ENCODE measurements around the gene GALNT10. TPM values are rescaled to one million over a fixed set of nuclear protein-coding genes. Genes with fewer than 3 reads are reported as not detected.

Gene GALNT10
- total and polyA plus RNA-seq, 2 experiments from 2014 or later: 3.2 to 12.9 TPM

DNA sequence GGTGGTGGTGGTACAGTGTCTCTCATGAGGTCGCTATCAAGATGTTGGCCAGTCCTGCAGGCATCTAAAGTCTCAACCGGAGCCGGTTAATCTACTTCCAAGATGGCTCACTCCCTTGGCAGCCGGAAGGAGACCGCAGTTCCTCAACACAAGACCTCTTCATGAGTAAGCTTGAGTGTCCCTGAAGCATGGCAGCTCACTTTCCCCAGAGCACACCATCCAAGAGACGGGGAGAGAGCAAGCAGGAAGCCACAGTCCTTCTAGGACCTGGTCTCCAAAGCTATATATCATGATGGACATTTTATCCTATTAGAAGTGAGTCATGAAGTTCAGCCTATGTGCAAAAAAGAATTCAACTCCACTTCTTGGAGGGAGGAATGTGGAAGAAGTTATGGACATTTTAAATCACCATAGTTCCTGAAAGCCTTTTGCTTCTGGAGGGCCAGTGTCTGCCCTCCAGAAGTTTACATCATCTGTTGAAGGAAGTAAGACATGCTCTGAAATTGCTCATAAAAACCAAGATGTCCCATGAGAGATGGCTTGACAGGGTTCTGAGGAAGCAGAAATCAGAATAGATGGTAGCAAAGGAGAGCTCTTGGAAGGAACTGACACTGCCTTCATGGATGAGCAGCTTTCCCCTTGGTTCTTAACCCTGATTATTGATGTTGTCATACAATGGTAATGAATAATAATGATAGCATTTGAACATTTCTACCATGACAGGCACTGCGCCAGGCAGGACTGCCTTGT lies 21.3 kb downstream of the GALNT10 start:
- no peak overlapping the region for H3K27ac Mint-ChIP-seq
- ATAC-seq (no peak), DNase-seq (ENCODE audit: low spot score) (no peak)
- H3K27me3 Mint-ChIP-seq (ENCODE audit: insufficient read depth, low read depth, poor library complexity): peaks cover 3% of the 10 kb centered on the region
- peaks cover 4% of the 10 kb centered on the region; the same call in 2 of the 3 replicates for H3K36me3 Mint-ChIP-seq (ENCODE audit: low read depth)
- Histone ChIP-seq H3K9me2 (ENCODE audit: insufficient read depth) (no peaks in the 10 kb centered on the region; the same call in 1 of the 2 replicates), H3K4me1 (ENCODE audit: insufficient read depth) (peaks cover 18% of the 10 kb centered on the region), H3K27me3 (ENCODE audit: insufficient read depth) (no peaks in the 10 kb centered on the region), H3F3A (replicated peaks; ENCODE audit: low read depth) (no peaks in the 10 kb centered on the region), H3K4me3 (no peak overlapping the region), H3K79me2 (replicated peaks; ENCODE audit: insufficient read depth) (no peaks in the 10 kb centered on the region; the same call in none of the 2 replicates), H3K4me2 (no peak overlapping the region), H2AFZ (no peak overlapping the region), H3K36me3 (ENCODE audit: insufficient read depth) (no peaks in the 10 kb centered on the region), H4K20me1 (replicated peaks; ENCODE audit: insufficient read depth) (no peaks in the 10 kb centered on the region), H3K27ac (ENCODE audit: low read depth) (no peak overlapping the region)
- H3K4me3 Mint-ChIP-seq: no peak overlapping the region
- no peaks in the 10 kb centered on the region for H3K9me3 Mint-ChIP-seq
- TF ChIP-seq, protein P1, sequence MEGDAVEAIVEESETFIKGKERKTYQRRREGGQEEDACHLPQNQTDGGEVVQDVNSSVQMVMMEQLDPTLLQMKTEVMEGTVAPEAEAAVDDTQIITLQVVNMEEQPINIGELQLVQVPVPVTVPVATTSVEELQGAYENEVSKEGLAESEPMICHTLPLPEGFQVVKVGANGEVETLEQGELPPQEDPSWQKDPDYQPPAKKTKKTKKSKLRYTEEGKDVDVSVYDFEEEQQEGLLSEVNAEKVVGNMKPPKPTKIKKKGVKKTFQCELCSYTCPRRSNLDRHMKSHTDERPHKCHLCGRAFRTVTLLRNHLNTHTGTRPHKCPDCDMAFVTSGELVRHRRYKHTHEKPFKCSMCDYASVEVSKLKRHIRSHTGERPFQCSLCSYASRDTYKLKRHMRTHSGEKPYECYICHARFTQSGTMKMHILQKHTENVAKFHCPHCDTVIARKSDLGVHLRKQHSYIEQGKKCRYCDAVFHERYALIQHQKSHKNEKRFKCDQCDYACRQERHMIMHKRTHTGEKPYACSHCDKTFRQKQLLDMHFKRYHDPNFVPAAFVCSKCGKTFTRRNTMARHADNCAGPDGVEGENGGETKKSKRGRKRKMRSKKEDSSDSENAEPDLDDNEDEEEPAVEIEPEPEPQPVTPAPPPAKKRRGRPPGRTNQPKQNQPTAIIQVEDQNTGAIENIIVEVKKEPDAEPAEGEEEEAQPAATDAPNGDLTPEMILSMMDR (conservative IDR thresholded peaks at IDR 0.05; ENCODE audit: low read depth in 2 of 2): no peak
- TF ChIP-seq EZH2 (IDR thresholded peaks at IDR 0.05; ENCODE audit: low read depth, unreplicated experiment) (no peak), ZNF114 (CRISPR knock-in tag; IDR thresholded peaks at IDR 0.05) (no peak), EZH2phosphoT487 (IDR thresholded peaks at IDR 0.05; ENCODE audit: unreplicated experiment) (no peak), POLR2AphosphoS5 (IDR thresholded peaks at IDR 0.05; ENCODE audit: low read depth) (no peak), JUNB (IDR thresholded peaks at IDR 0.05; ENCODE audit: unreplicated experiment) (no peak)
- TF ChIP-seq, protein P2, sequence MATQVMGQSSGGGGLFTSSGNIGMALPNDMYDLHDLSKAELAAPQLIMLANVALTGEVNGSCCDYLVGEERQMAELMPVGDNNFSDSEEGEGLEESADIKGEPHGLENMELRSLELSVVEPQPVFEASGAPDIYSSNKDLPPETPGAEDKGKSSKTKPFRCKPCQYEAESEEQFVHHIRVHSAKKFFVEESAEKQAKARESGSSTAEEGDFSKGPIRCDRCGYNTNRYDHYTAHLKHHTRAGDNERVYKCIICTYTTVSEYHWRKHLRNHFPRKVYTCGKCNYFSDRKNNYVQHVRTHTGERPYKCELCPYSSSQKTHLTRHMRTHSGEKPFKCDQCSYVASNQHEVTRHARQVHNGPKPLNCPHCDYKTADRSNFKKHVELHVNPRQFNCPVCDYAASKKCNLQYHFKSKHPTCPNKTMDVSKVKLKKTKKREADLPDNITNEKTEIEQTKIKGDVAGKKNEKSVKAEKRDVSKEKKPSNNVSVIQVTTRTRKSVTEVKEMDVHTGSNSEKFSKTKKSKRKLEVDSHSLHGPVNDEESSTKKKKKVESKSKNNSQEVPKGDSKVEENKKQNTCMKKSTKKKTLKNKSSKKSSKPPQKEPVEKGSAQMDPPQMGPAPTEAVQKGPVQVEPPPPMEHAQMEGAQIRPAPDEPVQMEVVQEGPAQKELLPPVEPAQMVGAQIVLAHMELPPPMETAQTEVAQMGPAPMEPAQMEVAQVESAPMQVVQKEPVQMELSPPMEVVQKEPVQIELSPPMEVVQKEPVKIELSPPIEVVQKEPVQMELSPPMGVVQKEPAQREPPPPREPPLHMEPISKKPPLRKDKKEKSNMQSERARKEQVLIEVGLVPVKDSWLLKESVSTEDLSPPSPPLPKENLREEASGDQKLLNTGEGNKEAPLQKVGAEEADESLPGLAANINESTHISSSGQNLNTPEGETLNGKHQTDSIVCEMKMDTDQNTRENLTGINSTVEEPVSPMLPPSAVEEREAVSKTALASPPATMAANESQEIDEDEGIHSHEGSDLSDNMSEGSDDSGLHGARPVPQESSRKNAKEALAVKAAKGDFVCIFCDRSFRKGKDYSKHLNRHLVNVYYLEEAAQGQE (IDR thresholded peaks at IDR 0.05; ENCODE audit: unreplicated experiment): no peak
- H3K4me1 Mint-ChIP-seq: peaks cover 35% of the 10 kb centered on the region

DNA sequence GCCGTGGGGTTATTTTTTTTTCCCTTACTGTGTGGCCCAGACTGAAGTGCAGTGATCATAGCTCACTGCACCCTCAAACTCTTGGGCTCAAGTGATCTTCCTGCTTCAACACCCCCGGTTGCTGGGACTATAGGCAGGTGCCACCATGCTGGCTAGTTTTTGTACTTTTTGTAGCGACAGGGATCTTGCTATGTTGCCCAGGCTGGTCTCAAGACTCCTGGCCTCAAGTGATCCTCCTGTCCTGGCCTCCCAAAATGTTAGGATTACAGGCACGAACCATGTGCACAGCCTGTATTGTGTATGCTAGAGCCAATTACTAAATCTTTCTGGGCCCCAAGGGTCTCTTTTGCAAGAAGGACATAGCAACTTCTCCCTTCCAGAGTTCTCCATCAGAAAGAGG lies 23.1 kb downstream of the GALNT10 start:
- no peaks in the 10 kb centered on the region; the same call in 1 of the 2 replicates for H3K9me2 ChIP-seq (ENCODE audit: insufficient read depth)
- no peak overlapping the region for H3K27ac Mint-ChIP-seq
- peaks cover 33% of the 10 kb centered on the region for H3K4me1 ChIP-seq (ENCODE audit: insufficient read depth)
- peaks cover 37% of the 10 kb centered on the region for H3K4me1 Mint-ChIP-seq
- H3K4me2 ChIP-seq: no peak overlapping the region
- H3K4me3 ChIP-seq: no peak overlapping the region
- no peak overlapping the region for H3K27ac ChIP-seq (ENCODE audit: low read depth)
- no peaks in the 10 kb centered on the region for H3K36me3 ChIP-seq (ENCODE audit: insufficient read depth)
- no peaks in the 10 kb centered on the region for H3K27me3 ChIP-seq (ENCODE audit: insufficient read depth)
- no peaks in the 10 kb centered on the region for H3F3A ChIP-seq (replicated peaks; ENCODE audit: low read depth)
- ATAC-seq: no peak
- no peak for DNase-seq (ENCODE audit: low spot score)
- H3K4me3 Mint-ChIP-seq: no peak overlapping the region
- no peaks in the 10 kb centered on the region for H4K20me1 ChIP-seq (replicated peaks; ENCODE audit: insufficient read depth)
- H3K9me3 Mint-ChIP-seq: no peaks in the 10 kb centered on the region; the same call in 2 of the 3 replicates
- peaks cover 3% of the 10 kb centered on the region for H3K27me3 Mint-ChIP-seq (ENCODE audit: insufficient read depth, low read depth, poor library complexity)
- no peak overlapping the region for H2AFZ ChIP-seq
- no peaks in the 10 kb centered on the region; the same call in none of the 2 replicates for H3K79me2 ChIP-seq (replicated peaks; ENCODE audit: insufficient read depth)
- H3K36me3 Mint-ChIP-seq (ENCODE audit: low read depth): peaks cover 4% of the 10 kb centered on the region; the same call in 2 of the 3 replicates
- no peak for TF ChIP-seq ZNF331 (CRISPR knock-in tag; IDR thresholded peaks at IDR 0.05; ENCODE audit: low read depth)
- TF ChIP-seq, protein P2 (IDR thresholded peaks at IDR 0.05; ENCODE audit: unreplicated experiment): no peak
- no peak for TF ChIP-seq EZH2phosphoT487 (IDR thresholded peaks at IDR 0.05; ENCODE audit: unreplicated experiment)

Data from GM23338 (cell line).